SKM-1 (cell line): ENCODE results near the gene GRID1.
"Not testable (repeated sequence)": the region's sequence is repeated elsewhere in the genome, so short reads cannot be mapped to it uniquely, and the experiment has no call there.

ENCODE experiments used
- DNase-seq: peaks from one replicate; lab custom pipeline; 2025; ENCODE audit not compliant: unreplicated experiment; lab: John Stamatoyannopoulos, UW

GRID1 gene

GRCh38 chr10:86056672-86057071 is 309.9 kb downstream of the GRID1 start:
- DNase-seq, result no peak

GRCh38 chr10:86055928-86056327 is 310.7 kb downstream of the GRID1 start:
- DNase-seq, result no peak

DNA sequence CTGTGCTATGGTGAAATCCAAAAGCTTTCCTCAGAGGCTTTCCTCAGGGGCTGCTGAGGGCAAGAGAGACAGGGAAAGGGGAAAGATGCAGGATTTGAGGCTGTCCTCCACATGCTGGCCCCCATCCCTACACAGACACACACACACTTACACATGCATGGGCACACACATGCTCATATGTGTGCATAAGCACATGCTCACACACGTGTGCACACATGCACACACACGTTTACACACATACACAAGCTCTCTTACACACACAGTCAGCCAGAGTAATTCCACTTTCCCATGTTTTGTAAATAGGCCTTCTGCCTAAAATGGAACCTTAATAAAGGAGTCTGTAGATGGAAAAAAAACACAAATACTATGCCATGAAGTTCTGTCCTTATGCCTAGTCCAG is 312.9 kb downstream of the GRID1 start:
- no peak for DNase-seq

DNA sequence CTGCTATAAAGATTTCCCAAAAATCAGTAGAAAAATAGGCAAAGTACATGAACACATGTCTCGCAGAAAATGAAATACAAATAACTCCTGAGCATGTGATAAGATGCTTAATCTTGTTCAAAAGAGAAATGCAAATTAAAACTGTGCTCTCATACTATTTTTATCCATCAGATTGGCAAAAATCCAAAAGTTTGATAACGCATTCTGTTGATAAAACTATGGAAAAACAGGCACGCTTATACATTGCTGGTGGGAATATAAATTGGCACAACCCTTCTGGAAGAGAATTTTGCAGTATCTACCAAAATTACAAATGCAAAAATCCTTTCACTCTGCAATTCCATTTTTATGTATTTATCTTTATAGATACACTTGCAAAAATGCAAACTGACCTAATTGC is 315.0 kb downstream of the GRID1 start:
- no peak for DNase-seq

GRCh38 chr10:86049442-86049841 is 317.2 kb downstream of the GRID1 start:
- DNase-seq, result no peak

- DNase-seq, result no peak
Measured at GRCh38 chr10:86048973-86049372, 317.6 kb downstream of the GRID1 start.

- no peak for DNase-seq
Measured at GRCh38 chr10:86048571-86048970, 318.0 kb downstream of the GRID1 start.

DNA sequence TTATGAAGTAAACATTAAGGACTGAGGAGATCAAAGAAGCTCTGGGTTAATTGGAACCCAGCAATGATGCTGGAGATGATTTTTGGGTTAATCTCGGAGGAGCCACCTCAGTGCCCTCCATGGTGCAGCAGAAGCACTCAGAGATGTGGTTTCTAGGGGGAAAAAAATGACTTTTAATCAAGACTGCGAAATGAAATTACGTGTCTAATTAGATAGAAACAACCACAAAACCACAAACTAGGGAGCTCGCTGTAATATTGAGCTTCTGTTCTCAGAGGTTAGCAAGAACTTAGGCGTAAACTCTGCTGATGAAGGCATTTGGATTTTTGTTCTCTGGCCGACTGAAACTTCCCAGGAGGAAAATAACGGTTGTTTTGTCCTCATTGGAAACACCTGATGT is 319.0 kb downstream of the GRID1 start:
- no peak for DNase-seq

DNA sequence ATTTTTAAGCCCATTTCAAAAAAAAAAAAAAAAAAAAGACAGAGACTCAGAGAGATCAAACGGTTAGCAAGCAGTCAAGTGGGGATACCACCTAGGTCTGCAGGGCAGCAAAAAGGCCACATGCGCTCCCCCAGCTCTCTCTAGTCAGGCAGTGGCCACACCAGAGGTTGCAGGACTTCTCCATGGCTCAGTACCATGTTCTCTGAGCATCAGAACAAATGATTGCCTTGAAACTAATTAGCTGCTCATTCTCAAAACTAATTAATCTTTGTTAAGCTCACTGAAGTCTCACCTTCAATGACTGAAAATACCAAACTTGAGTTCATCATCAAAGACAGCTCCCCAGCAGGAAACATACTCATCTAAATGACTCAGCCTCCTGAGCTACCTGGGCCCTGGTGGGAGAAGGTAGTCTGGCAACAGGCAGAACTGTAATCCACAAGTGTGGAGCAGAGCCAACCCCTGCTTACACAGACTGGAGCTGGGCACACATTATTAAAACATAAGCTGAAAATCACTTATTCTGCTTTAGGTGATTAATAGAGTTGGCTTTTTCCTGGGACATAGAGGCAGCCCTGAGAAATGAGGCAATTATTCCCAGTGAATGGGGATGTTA is 319.6 kb downstream of the GRID1 start:
- no peak for DNase-seq

GRCh38 chr10:86045896-86046295 is 320.7 kb downstream of the GRID1 start:
- DNase-seq, result no peak

- DNase-seq, result no peak
Measured at GRCh38 chr10:86044029-86044428, 322.6 kb downstream of the GRID1 start.

- DNase-seq, result no peak
Measured at GRCh38 chr10:86043236-86043635, 323.4 kb downstream of the GRID1 start.

DNA sequence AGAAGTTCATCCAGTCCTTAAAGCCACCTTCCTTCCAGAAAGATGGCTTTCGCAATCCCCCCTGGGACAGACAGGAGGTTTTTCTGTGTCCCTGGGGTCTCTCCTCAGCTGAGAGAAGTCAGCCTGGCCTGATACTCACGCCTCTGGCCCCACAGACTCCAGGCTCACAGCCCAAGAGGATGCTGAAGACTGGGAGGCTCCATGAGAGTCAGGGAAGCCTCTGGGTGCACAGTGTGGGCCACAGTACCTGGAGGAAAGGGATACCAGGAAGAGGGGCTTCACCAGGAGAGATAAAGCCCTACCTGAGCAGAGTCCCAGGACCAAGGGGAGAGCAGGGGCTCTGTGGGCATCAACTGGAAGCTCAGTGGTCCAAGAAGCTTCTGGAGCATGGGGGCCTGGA is 324.4 kb downstream of the GRID1 start:
- no peak for DNase-seq

DNA sequence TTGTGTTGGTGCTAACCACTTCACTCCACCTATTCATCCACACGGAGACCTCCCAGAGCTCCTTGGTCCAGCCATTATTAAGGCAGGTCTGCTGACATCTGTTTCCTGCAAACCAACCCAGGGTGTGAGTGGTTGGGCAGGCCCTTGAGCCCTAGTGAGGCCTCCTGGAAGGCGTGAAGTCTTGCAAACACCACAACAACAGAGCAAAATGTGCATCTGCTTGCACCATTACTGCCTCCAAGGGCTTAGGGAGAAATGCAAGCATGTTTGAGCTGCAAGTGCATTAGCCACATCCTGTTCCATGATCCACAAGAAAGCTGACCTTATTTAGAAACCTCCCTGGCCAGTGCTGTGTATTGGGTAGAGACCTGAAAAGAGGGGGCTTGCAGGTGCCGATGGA is 325.5 kb downstream of the GRID1 start:
- no peak for DNase-seq

GRCh38 chr10:86038371-86038770 is 328.2 kb downstream of the GRID1 start:
- DNase-seq, result no peak

- no peak for DNase-seq
Measured at GRCh38 chr10:86037096-86037495, 329.5 kb downstream of the GRID1 start.

DNA sequence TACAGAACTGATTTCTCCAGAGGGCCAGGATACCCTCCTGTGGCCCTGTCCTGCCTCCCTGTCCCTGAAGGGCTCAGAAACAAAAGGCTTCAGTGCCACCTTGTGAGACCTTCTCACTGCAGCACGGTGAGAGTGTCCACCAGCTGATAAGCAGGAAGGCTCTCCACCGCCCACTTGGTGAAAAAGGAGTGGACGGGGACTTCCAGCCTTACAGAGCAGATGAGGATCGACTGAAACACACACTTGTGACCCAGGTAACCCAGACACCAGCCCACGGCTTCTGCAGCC is 330.1 kb downstream of the GRID1 start:
- DNase-seq, result no peak

DNA sequence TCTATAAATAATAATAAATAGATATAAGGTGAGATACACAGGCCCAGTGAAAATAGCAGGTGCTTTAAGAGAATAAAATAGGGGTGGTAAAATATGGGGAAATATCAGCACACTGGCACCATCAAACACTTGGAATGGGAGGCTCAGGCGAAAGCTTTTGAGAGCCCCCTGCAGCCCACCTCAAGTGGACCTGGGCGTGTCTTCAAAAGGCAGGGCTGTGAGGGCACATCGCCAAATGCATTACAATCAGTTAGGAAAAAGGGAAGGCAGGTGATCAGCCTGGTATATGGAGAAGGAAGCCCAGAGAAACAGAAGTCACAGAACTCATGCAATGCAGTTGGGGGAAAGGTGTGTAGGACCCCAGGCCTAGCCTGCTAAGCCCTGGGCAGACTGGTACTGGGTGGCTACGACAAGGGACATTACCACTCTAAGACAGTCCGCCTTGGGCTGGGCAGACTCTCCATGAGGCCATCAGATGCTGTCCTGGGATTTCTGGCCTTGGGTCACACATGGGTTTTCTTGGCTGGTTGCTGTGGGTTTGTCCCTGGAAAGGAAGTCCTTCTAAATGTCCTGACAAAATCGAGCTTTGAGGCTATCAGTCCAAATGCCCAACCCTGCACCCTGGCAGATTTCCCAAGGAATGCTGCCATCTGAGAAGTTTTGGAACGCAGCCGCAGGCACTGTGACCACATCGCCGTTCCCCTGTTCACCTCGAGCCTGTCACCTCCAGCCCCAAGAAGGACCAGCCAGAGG is 330.6 kb downstream of the GRID1 start:
- no peak for DNase-seq

DNA sequence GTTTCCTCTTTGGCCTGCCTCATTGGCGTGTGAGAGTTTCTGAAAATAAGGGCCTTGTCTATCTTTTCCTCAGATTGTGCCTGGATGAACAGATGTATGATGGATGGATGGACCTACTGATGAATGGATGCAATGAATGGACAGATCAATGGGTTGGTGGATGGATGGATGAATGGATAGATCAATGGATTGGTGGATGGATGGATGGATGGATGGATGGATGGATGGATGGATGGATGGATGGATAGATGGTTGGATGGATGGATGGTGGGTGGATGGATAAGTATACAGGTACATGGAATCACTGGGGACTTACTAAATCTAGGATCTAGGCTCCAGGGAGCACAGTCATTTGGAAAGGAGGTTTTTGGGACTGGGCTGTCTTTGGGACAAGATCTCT is 331.9 kb downstream of the GRID1 start:
- no peak for DNase-seq

DNA sequence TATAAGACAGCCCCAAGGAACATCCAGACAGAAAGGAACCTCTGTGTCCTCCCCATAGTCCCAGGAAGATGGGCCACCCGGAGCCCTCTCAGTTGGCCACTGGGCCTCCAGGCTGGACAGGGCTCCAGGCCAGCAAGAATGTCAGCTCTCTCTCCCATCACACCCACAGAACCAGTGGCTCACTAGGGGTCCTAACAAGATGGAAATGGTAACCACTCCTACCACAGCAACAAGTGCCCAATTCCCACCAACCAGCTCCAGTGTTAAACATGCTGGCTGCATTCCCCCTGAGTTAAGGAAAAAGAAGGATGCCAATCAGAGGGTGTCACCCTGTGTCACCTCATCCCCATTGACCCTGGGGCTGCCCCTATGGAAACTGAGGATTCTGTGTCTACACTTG is 333.0 kb downstream of the GRID1 start:
- no peak for DNase-seq

DNA sequence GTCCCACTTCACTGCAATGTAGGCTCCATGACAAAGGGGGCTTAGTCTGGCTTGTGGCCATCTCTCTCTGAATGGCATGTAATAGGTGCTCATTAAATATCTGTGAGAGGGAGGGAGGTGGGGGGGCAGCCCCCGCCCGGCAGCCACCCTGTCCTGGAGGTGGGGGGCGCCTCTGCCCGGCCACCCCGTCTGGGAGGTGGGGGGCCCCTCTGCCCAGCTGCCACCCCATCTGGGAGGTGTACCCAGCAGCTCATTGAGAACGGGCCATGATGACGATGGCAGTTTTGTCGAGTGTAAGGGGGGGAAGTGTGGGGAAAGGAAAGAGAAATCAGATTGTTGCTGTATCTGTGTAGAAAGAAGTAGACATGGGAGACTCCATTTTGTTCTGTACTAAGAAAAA is 334.5 kb downstream of the GRID1 start:
- DNase-seq, result not testable (repeated sequence)

DNA sequence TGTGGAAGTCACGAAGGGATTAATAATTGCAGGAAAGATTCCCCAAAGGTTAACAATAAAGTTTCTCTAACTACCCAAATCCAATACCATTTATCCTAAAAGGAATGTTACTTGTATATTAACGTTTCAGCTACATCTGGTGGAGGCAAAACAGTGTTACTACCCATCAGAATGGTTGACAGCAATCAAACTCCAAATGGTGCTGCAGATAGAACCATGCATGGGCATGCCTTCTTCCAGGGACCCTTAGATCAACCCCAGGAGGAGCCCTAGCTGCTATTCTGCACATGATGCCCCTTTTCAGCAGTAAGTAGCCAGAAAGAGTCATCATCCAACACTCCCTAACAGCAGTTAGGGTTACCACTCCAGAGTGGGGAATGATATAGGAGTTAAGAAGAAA is 336.3 kb downstream of the GRID1 start:
- DNase-seq, result no peak

- no peak for DNase-seq
Measured at GRCh38 chr10:86027346-86027745, 339.2 kb downstream of the GRID1 start.
